GM12864 (cell line): ENCODE results near the gene NAA40.
A peak's percentile ranks its signal among the peaks of the same experiment; 100 is the strongest.

Experiments used
- DNase-seq: peaks from one replicate; pipeline ENCODE4 v3.0.0-alpha.2; 2011; ENCODE audit warnings: low read depth
- H3K4me3 ChIP-seq: 2 replicates; pipeline ENCODE4 v1.5.1; 2011; ENCODE audit warnings: mild to moderate bottlenecking, low read depth, low read length, control low read depth
- TF ChIP-seq, protein P1 (sequence below): IDR thresholded peaks from 2 replicates; pipeline ENCODE4 v1.5.1; 2011; ENCODE audit warnings: low read depth, mild to moderate bottlenecking, moderate library complexity, low read length, control low read depth, inconsistent platforms; ENCODE audit errors: missing control alignments

The NAA40 gene

DNA sequence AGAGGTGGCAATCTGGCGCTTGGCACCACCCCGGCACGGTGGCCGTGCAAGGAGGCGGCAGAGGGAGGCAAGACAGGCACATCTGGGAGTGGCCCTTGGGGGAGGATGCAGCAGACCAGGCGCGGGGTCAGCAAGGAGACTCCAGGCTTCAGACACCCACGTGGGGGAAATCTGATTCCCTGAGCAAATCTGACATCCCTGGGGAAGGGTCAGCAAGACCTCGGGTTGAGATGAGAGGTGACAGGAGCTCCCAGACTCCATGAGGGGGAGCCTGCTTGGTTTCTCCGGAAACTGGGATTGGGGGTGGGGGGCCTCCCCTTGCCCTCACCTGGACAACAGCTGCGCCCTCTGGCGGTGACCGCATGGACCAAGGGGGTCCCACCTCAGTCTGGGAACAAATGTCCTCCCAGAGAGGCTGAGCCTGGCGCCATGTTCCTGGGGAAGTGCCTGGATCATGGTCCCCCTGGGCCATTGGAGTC lies 17.8 kb upstream of the NAA40 start:
- no peak overlapping the region for H3K4me3 ChIP-seq
- TF ChIP-seq, protein P1, sequence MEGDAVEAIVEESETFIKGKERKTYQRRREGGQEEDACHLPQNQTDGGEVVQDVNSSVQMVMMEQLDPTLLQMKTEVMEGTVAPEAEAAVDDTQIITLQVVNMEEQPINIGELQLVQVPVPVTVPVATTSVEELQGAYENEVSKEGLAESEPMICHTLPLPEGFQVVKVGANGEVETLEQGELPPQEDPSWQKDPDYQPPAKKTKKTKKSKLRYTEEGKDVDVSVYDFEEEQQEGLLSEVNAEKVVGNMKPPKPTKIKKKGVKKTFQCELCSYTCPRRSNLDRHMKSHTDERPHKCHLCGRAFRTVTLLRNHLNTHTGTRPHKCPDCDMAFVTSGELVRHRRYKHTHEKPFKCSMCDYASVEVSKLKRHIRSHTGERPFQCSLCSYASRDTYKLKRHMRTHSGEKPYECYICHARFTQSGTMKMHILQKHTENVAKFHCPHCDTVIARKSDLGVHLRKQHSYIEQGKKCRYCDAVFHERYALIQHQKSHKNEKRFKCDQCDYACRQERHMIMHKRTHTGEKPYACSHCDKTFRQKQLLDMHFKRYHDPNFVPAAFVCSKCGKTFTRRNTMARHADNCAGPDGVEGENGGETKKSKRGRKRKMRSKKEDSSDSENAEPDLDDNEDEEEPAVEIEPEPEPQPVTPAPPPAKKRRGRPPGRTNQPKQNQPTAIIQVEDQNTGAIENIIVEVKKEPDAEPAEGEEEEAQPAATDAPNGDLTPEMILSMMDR, result peak; percentile 66
- DNase-seq, result no peak

GRCh38 chr11:63922673-63923192 lies 16.1 kb upstream of the NAA40 start:
- TF ChIP-seq, protein P1, result no peak

DNA sequence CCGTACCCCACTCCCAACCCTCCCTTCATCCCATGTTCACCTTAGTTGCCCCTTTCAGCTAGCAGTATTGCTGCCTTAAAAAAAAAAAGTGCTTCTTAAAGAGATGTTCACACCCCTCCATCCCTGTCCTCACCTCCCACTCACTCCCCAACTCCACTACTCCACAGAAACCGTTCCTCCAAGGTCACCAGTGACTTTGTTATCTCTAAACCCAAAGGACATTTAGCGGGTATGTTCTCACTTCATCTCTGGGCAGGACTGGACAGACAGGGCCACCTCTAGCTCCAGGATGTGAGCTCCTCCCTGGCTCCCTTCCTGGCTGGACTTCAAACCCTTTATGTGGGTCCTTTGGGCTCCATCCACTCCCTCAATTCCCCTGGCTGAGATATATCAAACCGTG lies 15.5 kb upstream of the NAA40 start:
- no peak for DNase-seq
- TF ChIP-seq, protein P1, result no peak
- H3K4me3 ChIP-seq, result no peak overlapping the region

More at GRCh38 chr11:63922673-63923192, 16.1 kb upstream of the NAA40 start:
- DNase-seq, result no peak
- H3K4me3 ChIP-seq, result no peak overlapping the region

DNA sequence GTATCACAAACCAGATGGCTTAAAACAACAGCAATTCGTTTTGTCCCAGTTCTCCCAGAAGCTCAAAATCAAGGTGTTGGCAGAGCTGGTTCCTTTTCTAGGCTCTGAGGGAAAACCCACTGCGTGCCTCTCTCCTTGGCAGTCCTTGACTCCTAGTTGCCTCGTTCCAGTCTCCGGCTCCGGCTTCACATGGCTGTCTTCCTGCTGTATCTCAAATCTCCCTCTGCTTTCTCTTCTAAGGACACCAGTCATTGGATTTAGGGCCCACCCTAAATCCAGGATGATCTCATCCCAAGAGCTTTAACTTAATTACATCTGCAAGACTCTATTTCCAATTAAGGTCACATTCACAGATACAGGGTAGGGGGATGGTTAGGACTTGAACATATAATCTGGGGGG lies 9.2 kb upstream of the NAA40 start:
- no peak for DNase-seq
- TF ChIP-seq, protein P1, result no peak
- H3K4me3 ChIP-seq, result no peak overlapping the region

DNA sequence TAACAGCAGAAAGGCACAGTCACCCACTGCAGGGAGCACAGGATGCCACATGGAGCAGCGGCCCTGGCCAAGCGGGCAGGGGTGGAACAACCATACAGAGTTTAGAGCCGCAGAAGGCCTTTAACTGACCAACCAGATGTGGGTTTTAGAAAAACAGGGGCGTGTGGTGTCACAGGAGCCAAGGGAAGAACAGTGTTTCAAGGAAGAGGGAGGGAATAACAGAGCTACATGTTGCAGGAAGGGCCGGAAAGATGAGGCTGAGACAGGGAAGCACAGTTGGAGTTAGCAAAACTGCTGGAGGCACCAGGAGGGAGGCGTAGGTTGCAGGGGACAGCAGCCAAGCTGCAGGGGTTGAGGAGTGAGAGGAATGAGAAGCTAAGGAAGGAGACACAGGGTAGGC lies 7.8 kb upstream of the NAA40 start:
- H3K4me3 ChIP-seq, result no peak overlapping the region
- TF ChIP-seq, protein P1, result no peak
- no peak for DNase-seq

DNA sequence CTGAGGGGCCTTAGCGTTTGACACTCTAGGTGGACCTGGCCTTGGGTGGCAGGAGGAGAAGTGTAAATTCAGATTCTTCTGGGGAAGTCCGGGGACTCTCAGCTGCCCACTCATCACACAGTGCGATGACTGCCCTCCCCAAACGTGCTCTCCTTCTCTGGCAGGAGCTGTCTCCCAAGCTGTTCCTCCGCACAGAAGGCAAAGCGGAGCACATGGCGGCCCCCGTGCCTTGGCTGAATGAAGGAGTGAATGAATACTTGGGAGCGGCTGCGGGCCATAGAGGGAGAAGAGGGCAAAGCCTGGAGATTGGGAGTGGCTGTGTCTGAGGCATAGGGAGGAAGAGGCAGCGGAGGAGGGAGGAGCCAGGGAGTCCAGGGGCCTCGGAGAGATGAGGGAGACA lies 6.9 kb upstream of the NAA40 start:
- TF ChIP-seq, protein P1, result no peak
- DNase-seq, result no peak
- H3K4me3 ChIP-seq, result no peak overlapping the region

GRCh38 chr11:63933459-63933858 lies 5.3 kb upstream of the NAA40 start:
- TF ChIP-seq, protein P1, result no peak
- DNase-seq, result no peak

More at GRCh38 chr11:63933459-63933858, 5.3 kb upstream of the NAA40 start:
- H3K4me3 ChIP-seq, result no peak overlapping the region
